Measurements from ENCODE around the gene DAAM2. TPM values are rescaled to one million over a fixed set of nuclear protein-coding genes. Genes with fewer than 3 reads are reported as not detected.

The DAAM2 gene
- total RNA-seq, 1 donor from 2014 or later = 0.59 TPM

- Mint-ChIP-seq H3K4me1 (ENCODE audit: low read depth, unreplicated experiment) (no peaks in the 10 kb centered on the region), H3K27ac (ENCODE audit: unreplicated experiment) (no peak overlapping the region), H3K9me3 (ENCODE audit: unreplicated experiment) (no peaks in the 10 kb centered on the region), H3K4me3 (ENCODE audit: unreplicated experiment) (no peak overlapping the region), H3K27me3 (ENCODE audit: unreplicated experiment) (peaks cover 2% of the 10 kb centered on the region), H3K36me3 (ENCODE audit: unreplicated experiment) (no peaks in the 10 kb centered on the region)
- no peak for TF ChIP-seq CTCF (IDR thresholded peaks at IDR 0.05; ENCODE audit: partially characterized antibody, unreplicated experiment)
- no peak for DNase-seq
Measured at GRCh38 chr6:39896701-39897100, 104.5 kb downstream of the DAAM2 start.

- H3K36me3 Mint-ChIP-seq (ENCODE audit: unreplicated experiment) = no peaks in the 10 kb centered on the region
- H3K27me3 Mint-ChIP-seq (ENCODE audit: unreplicated experiment) = peaks cover 3% of the 10 kb centered on the region
- no peak overlapping the region for H3K4me3 Mint-ChIP-seq (ENCODE audit: unreplicated experiment)
- no peak for TF ChIP-seq CTCF (IDR thresholded peaks at IDR 0.05; ENCODE audit: partially characterized antibody, unreplicated experiment)
- no peak for DNase-seq
- H3K27ac Mint-ChIP-seq (ENCODE audit: unreplicated experiment) = no peak overlapping the region
- H3K9me3 Mint-ChIP-seq (ENCODE audit: unreplicated experiment) = no peaks in the 10 kb centered on the region
- H3K4me1 Mint-ChIP-seq (ENCODE audit: low read depth, unreplicated experiment) = no peaks in the 10 kb centered on the region
Measured at GRCh38 chr6:39897698-39898097, 105.5 kb downstream of the DAAM2 start.

- no peak overlapping the region for H3K27ac Mint-ChIP-seq (ENCODE audit: unreplicated experiment)
- H3K27me3 Mint-ChIP-seq (ENCODE audit: unreplicated experiment) = peaks cover 5% of the 10 kb centered on the region
- no peak for DNase-seq
- no peaks in the 10 kb centered on the region for H3K4me1 Mint-ChIP-seq (ENCODE audit: low read depth, unreplicated experiment)
- H3K36me3 Mint-ChIP-seq (ENCODE audit: unreplicated experiment) = no peaks in the 10 kb centered on the region
- TF ChIP-seq CTCF (IDR thresholded peaks at IDR 0.05; ENCODE audit: partially characterized antibody, unreplicated experiment) = no peak
- no peaks in the 10 kb centered on the region for H3K9me3 Mint-ChIP-seq (ENCODE audit: unreplicated experiment)
- no peak overlapping the region for H3K4me3 Mint-ChIP-seq (ENCODE audit: unreplicated experiment)
Measured at GRCh38 chr6:39898625-39899024, 106.4 kb downstream of the DAAM2 start.

GRCh38 chr6:39899554-39900295 is 107.5 kb downstream of the DAAM2 start:
- no peaks in the 10 kb centered on the region for H3K9me3 Mint-ChIP-seq (ENCODE audit: unreplicated experiment)
- no peaks in the 10 kb centered on the region for H3K36me3 Mint-ChIP-seq (ENCODE audit: unreplicated experiment)

More at GRCh38 chr6:39899554-39900295, 107.5 kb downstream of the DAAM2 start:
- TF ChIP-seq CTCF (IDR thresholded peaks at IDR 0.05; ENCODE audit: partially characterized antibody, unreplicated experiment) = no peak
- H3K27ac Mint-ChIP-seq (ENCODE audit: unreplicated experiment) = no peak overlapping the region
- H3K4me3 Mint-ChIP-seq (ENCODE audit: unreplicated experiment) = no peak overlapping the region
- H3K27me3 Mint-ChIP-seq (ENCODE audit: unreplicated experiment) = peaks cover 5% of the 10 kb centered on the region
- no peaks in the 10 kb centered on the region for H3K4me1 Mint-ChIP-seq (ENCODE audit: low read depth, unreplicated experiment)
- no peak for DNase-seq

Data from glutamatergic neuron (in vitro differentiated cells).